Liver (tissue), 9 donors: Measurements from ENCODE around the gene PIGK. TPM values are rescaled to one million over a fixed set of nuclear protein-coding genes. Genes with fewer than 3 reads are reported as not detected.

Experiments
- DNase-seq: peaks from one replicate; pipeline ENCODE4 v3.0.0-alpha.2; 2017; ENCODE audit warnings: low spot score
- H3K27ac ChIP-seq, 2 donors: one replicate each; pipeline ENCODE4 v1.7.0; 2013; ENCODE audit warnings: inconsistent platforms in 2 of 2, low read length in 2 of 2, control low read depth in 1 of 2, low read depth in 1 of 2, mild to moderate bottlenecking in 1 of 2
- H3K27me3 ChIP-seq, 4 donors: one replicate each; pipeline versions ENCODE4 v1.6.1 to v1.7.0; 2013; ENCODE audit warnings: low read length in 3 of 4, inconsistent platforms in 1 of 4, mild to moderate bottlenecking in 1 of 4, moderate library complexity in 1 of 4; ENCODE audit not compliant: control insufficient read depth in 4 of 4, insufficient read depth in 4 of 4
- H3K36me3 ChIP-seq, 4 donors: one replicate each; pipeline versions ENCODE4 v1.6.1 to v1.7.0; 2013; ENCODE audit warnings: low read length in 3 of 4, mild to moderate bottlenecking in 3 of 4, low read depth in 1 of 4, moderate library complexity in 1 of 4; ENCODE audit not compliant: control insufficient read depth in 4 of 4, insufficient read depth in 3 of 4
- H3K4me1 ChIP-seq, 4 donors: one replicate each; pipeline versions ENCODE4 v1.6.1 to v1.7.0; 2013; ENCODE audit warnings: low read length in 3 of 4, mild to moderate bottlenecking in 3 of 4, moderate library complexity in 1 of 4; ENCODE audit not compliant: control insufficient read depth in 4 of 4, insufficient read depth in 4 of 4
- H3K4me3 ChIP-seq, 3 donors: one replicate each; pipeline versions ENCODE4 v1.6.1 to v1.7.0; 2013; ENCODE audit warnings: low read length in 3 of 3, control low read depth in 1 of 3, low read depth in 1 of 3, mild to moderate bottlenecking in 1 of 3
- H3K9ac ChIP-seq, 2 donors: one replicate each; pipeline ENCODE4 v1.7.0; 2013; ENCODE audit warnings: low read length in 2 of 2, mild to moderate bottlenecking in 2 of 2, moderate library complexity in 2 of 2, control low read depth in 1 of 2, low read depth in 1 of 2
- H3K9me3 ChIP-seq, 4 donors: one replicate each; pipeline versions ENCODE4 v1.6.1 to v1.7.0; 2013; ENCODE audit warnings: low read length in 3 of 4; ENCODE audit not compliant: control insufficient read depth in 4 of 4
- ATF3 ChIP-seq: IDR thresholded peaks from 2 replicates; pipeline ENCODE4 v1.6.1; 2016; ENCODE audit warnings: antibody characterized with exemption
- EGR1 ChIP-seq, 2 donors: IDR thresholded peaks; 2 replicates each; pipeline ENCODE4 v1.6.1; 2016 to 2018; ENCODE audit warnings: antibody characterized with exemption in 2 of 2, low read depth in 2 of 2
- FOXA1 ChIP-seq: IDR thresholded peaks from 2 replicates; pipeline ENCODE4 v1.6.1; 2016; ENCODE audit warnings: antibody characterized with exemption
- FOXA2 ChIP-seq: IDR thresholded peaks from 2 replicates; pipeline ENCODE4 v1.6.1; 2016; ENCODE audit warnings: antibody characterized with exemption
- GABPA ChIP-seq, 2 donors: IDR thresholded peaks in 1 of 2; conservative IDR thresholded peaks in 1 of 2; 2 replicates each; pipeline ENCODE4 v1.6.1; 2016; ENCODE audit warnings: antibody characterized with exemption in 2 of 2, mild to moderate bottlenecking in 1 of 2, moderate library complexity in 1 of 2
- HNF4A ChIP-seq, 2 donors: conservative IDR thresholded peaks; 2 replicates each; pipeline ENCODE4 v1.6.1; 2016; ENCODE audit warnings: antibody characterized with exemption in 2 of 2, mild to moderate bottlenecking in 2 of 2
- HNF4G ChIP-seq: IDR thresholded peaks from 2 replicates; pipeline ENCODE4 v1.6.1; 2016; ENCODE audit warnings: antibody characterized with exemption
- NR2F2 ChIP-seq: IDR thresholded peaks from 2 replicates; pipeline ENCODE4 v1.6.1; 2016; ENCODE audit warnings: antibody characterized with exemption
- RAD21 ChIP-seq, 2 donors: IDR thresholded peaks; 2 replicates each; pipeline ENCODE4 v1.6.1; 2016; ENCODE audit warnings: antibody characterized with exemption in 2 of 2, mild to moderate bottlenecking in 2 of 2
- SP1 ChIP-seq: IDR thresholded peaks from 2 replicates; pipeline ENCODE4 v1.6.1; 2018; ENCODE audit warnings: antibody characterized with exemption, mild to moderate bottlenecking
- TAF1 ChIP-seq: conservative IDR thresholded peaks from 2 replicates; pipeline ENCODE4 v1.6.1; 2016; ENCODE audit warnings: antibody characterized with exemption, mild to moderate bottlenecking
- YY1 ChIP-seq: IDR thresholded peaks from 2 replicates; pipeline ENCODE4 v1.6.1; 2016; ENCODE audit warnings: antibody characterized with exemption, mild to moderate bottlenecking
- ZBTB33 ChIP-seq: IDR thresholded peaks from 2 replicates; pipeline ENCODE4 v1.6.1; 2016; ENCODE audit warnings: antibody characterized with exemption
- WGBS: extraction: QIAGEN DNeasy Blood & Tissue Kit; methylation state at CpG from one replicate; pipeline ENCODE4 v1.1.7; 2013; 5-methylcytosine and 5-hydroxymethylcytosine counted together
- polyA plus RNA-seq, 2 donors: library from polyadenylated mRNA; stranded (reverse) in 1 of 2; unstranded in 1 of 2; fragments of 200-250 nt in 1 of 2; fragments of >200 nt in 1 of 2; fragmentation: Nextera tagmentation in 1 of 2; extraction: Ambion mirVana in 1 of 2; gene quantifications; one replicate each; pipeline versions ENCODE4 v1.2.1 to v1.2.3, GENCODE V29; 2013 to 2015
- total RNA-seq, 2 donors: library from RNA; depleted of rRNA; stranded (reverse); fragments of >200 nt; gene quantifications; one replicate each; pipeline ENCODE4 v1.2.3, GENCODE V29; 2014
- TF ChIP-seq, protein P1 (sequence below): IDR thresholded peaks from 2 replicates; pipeline ENCODE4 v1.6.1; 2016; ENCODE audit warnings: antibody characterized with exemption
- TF ChIP-seq, protein P2 (sequence below): fragments of 150-350 bp; IDR thresholded peaks from 2 replicates; pipeline ENCODE4 v1.5.1; 2017; ENCODE audit warnings: improper control_type of control experiment, low read depth, low read length; ENCODE audit not compliant: missing input control
- donor health status: healthy.
- donor health status: healthy.
- donor health status: healthy.
- donor health status: healthy.
- donor health status: healthy.

Gene PIGK
- total and polyA plus RNA-seq, 4 donors, result 10.8 to 15.6 (median 14.4) TPM

GRCh38 chr1:77096496-77097255 is 122.6 kb downstream of the PIGK start:
- no peaks in the 10 kb centered on the region for H3K4me1 ChIP-seq
- WGBS, result 97% methylated on average over 9 of the region's 9 CpGs
- H3K27ac ChIP-seq, result no peak overlapping the region
- DNase-seq, result no peak
- no peaks in the 10 kb centered on the region for H3K9me3 ChIP-seq
- no peak overlapping the region for H3K4me3 ChIP-seq
- H3K36me3 ChIP-seq, result peaks cover 0 to 2% (median 0%) of the 10 kb centered on the region in 4 donors
- TF ChIP-seq ZBTB33 (no peak), HNF4A (conservative IDR thresholded peaks at IDR 0.05) (no peak), ATF3 (no peak), HNF4G (no peak), SP1 (no peak), NR2F2 (no peak), FOXA2 (no peak), YY1 (no peak), GABPA (IDR thresholded peaks at IDR 0.05 in 1 of 2, conservative IDR thresholded peaks at IDR 0.05 in 1 of 2) (no peak), EGR1 (IDR thresholded peaks at IDR 0.05; ENCODE audit: low read depth in 2 of 2) (no peak)
- TF ChIP-seq, protein P1, sequence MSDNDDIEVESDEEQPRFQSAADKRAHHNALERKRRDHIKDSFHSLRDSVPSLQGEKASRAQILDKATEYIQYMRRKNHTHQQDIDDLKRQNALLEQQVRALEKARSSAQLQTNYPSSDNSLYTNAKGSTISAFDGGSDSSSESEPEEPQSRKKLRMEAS, result no peak
- no peaks in the 10 kb centered on the region for H3K27me3 ChIP-seq
- H3K9ac ChIP-seq, result no peak overlapping the region

DNA sequence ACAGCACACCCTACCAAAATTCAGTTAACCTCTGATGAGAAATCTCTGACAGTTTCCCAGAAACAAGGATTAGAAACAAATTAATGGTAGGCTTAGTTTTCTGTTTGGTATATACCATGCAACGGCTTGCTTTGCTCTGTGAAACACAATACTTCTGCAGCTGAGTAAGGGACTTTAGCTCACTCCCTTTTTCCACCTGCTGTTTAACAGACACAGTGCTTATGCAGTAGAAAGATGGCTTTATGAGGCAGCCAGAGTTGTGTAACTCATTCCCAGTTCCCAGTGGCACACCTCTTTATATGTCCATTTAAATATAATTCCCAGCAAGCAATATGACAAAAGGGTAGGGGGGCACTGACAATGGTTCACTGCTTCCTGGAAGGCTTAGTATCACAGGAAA is 124.0 kb downstream of the PIGK start:
- peaks cover 0 to 2% (median 0%) of the 10 kb centered on the region in 4 donors for H3K36me3 ChIP-seq
- WGBS, result 97% methylated on average over 1 of the region's 1 CpG
- no peak for DNase-seq
- H3K9ac ChIP-seq, result no peak overlapping the region
- H3K4me1 ChIP-seq, result no peaks in the 10 kb centered on the region
- no peaks in the 10 kb centered on the region for H3K9me3 ChIP-seq
- no peak overlapping the region for H3K27ac ChIP-seq
- H3K4me3 ChIP-seq, result no peak overlapping the region
- no peaks in the 10 kb centered on the region for H3K27me3 ChIP-seq
- TF ChIP-seq HNF4A (conservative IDR thresholded peaks at IDR 0.05) (no peak), ZBTB33 (no peak), HNF4G (no peak), FOXA1 (no peak), GABPA (IDR thresholded peaks at IDR 0.05 in 1 of 2, conservative IDR thresholded peaks at IDR 0.05 in 1 of 2) (no peak), NR2F2 (no peak), FOXA2 (no peak), SP1 (no peak), EGR1 (IDR thresholded peaks at IDR 0.05; ENCODE audit: low read depth in 2 of 2) (no peak), RAD21 (IDR thresholded peaks at IDR 0.05) (no peak), ATF3 (no peak), YY1 (no peak), TAF1 (no peak)
- TF ChIP-seq, protein P2, sequence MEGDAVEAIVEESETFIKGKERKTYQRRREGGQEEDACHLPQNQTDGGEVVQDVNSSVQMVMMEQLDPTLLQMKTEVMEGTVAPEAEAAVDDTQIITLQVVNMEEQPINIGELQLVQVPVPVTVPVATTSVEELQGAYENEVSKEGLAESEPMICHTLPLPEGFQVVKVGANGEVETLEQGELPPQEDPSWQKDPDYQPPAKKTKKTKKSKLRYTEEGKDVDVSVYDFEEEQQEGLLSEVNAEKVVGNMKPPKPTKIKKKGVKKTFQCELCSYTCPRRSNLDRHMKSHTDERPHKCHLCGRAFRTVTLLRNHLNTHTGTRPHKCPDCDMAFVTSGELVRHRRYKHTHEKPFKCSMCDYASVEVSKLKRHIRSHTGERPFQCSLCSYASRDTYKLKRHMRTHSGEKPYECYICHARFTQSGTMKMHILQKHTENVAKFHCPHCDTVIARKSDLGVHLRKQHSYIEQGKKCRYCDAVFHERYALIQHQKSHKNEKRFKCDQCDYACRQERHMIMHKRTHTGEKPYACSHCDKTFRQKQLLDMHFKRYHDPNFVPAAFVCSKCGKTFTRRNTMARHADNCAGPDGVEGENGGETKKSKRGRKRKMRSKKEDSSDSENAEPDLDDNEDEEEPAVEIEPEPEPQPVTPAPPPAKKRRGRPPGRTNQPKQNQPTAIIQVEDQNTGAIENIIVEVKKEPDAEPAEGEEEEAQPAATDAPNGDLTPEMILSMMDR, result no peak
- TF ChIP-seq, protein P1, result no peak
